HG02571 (cell line): ENCODE measurements around the gene FBLN5.
"Not testable (repeated sequence)": the region's sequence is repeated elsewhere in the genome, so short reads cannot be mapped to it uniquely, and the experiment has no call there.

ENCODE experiments used
- ATAC-seq: cut with Tn5 transposase; IDR thresholded peaks from one replicate; pipeline ENCODE4 v1.9.1; 2021; ENCODE audit warnings: mild to moderate bottlenecking, moderate library complexity; ENCODE audit not compliant: unreplicated experiment

The FBLN5 gene

GRCh38 chr14:91869556-91869955, 77.9 kb downstream of the FBLN5 start:
- no peak for ATAC-seq

DNA sequence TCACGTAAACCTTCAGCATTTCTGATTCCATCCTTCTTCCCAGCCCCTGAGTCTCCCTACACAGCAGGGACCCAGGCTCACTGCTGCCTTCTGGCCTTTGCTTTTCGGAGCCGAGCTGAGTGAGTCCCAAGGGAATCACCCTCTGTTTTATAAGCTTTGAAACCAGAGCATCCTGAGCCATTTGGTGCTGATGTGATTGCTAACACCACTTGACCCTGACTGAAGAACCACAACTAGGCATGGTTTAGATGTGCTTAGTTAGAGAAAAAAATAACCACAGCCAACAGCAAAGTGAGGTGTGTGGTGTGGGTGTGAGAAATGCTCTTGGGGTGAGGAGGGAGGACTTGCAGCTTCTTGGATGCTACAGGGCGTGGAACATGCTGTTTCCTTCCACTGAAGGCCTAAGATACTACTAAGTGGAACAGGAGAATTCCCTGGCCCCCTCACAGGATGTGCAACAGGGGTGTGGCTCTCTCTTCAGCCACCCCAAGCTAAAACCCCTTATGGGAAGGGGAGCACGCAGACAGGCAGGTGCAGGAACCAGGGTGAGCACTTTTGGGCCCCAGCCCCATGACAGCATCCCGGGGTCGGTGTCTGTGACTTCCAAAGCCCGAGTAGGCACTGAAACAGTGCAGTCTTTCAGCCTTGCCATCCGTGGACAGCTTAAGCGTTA, 80.0 kb downstream of the FBLN5 start, which contains the start of gene TC2N:
Gene TC2N, minus strand, starts transcription at position 221 of the 673 bp plus-strand sequence. CDS start 53,767 bp downstream, outside the sequence.
- no peak for ATAC-seq

DNA sequence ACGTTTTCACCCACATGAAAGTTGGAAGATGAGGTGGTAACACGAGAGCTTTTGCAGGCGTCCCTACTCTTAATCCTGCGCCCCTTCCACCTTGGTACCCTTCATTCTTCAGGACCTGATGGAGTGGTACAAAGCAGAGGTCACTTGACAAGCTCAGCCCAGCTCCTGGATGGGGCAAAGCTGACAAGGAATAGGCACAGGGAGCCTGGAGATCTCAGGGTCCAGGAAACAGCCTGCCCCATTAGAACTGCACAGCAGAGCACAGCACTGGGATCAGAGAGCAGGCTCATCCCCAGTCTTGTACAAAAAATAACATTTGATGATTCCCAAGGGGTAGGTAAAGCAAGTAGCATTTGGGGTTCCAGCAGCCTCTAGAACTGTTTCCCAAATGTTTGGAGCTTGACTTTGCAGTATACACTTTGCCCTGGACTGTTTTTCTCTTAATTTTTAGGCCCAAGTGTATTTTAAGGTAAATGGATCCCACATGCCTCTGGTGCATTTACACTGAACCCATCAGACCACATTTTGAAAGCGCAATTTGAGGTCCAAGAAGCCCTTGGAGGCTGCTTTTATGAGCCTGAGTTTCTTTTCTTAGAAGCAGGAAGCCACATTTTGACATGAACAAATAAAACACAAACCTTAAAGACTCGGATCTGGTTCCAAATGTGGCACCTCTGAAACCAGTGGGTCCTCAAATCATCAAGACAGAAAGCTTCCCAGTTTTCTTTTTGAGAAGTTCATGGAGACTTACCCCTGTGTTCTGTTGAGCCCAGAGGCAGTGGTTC, 80.8 kb downstream of the FBLN5 start:
- ATAC-seq = no peak

DNA sequence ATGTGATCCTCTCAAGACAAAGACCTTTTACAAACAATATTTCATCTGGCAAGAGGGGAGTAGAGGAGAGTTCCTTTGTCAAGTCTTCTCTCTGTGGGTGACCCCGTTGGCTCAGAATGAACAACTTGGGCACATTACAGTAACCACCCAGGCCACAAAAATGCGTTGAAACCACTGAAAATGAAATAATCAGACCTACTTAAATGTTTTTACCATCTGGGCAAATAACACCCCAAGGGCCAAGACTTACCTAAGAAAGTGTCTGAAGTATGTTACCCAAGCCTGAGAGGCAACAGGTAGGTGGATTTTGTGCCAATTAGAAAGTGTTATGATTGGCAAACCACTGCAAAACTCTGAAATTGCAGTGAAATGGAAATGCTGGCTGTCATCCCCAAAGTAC, 81.4 kb downstream of the FBLN5 start:
- ATAC-seq = no peak

DNA sequence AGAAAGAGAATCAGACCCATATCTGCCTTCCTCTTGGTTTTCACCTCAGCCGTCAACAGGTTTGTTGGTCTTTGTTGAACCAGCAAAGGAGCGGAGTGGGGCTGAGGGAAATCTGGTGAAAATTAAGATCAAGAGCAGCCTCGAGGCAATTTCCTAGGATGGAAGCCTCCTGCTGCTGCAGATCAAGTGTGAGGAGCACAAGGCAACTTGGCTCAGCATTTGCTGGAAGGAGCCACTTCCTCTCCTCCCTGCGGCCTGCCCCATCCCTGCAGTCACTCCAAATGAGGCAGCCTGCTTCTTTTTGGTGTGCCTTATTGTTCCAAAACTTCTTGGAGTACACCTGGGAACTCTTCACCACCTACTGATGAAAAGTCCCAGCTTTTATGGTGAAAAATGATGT, 85.1 kb downstream of the FBLN5 start:
- no peak for ATAC-seq

DNA sequence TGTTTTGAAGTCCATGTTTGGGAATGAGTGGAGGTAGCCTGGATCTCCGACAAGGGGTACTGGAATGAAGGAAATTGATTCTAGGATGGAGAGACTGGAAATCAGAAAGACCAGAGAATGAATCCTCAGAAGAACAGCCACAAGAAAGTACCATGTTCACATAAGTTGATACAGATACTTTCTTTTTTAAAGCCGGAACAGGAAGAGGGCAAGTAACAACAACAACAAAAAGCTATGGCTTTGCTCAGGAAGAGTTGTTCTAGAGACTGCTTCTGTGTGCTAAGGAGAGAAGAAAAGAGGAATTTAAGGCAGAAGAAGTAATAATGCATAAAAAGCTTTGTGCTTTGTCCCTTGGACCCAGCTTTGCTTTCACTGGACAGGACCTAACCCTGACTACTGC, 86.4 kb downstream of the FBLN5 start:
- ATAC-seq = no peak

GRCh38 chr14:91860238-91860637, 87.3 kb downstream of the FBLN5 start:
- ATAC-seq = no peak

- ATAC-seq = no peak
Observed at GRCh38 chr14:91858536-91859275, 88.8 kb downstream of the FBLN5 start.

DNA sequence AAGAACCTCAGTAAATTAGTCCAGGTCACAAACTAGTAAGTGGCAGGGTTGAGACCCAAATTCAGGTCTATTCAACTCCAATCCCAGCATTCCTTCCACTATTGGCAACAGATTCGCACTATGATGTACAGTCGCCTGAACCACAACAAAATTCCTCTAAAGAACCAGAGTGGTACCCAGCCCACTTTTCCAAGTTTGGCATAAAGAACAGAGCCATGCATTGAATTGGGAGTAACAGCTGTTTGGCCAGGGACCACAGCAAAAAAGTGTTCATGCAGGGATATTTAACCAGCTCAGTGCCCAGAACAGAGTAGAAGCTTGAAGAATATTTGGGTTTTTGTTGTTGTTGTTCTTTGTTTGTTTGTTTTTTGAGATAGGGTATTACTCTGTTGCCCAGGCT, 89.9 kb downstream of the FBLN5 start:
- ATAC-seq = no peak

- no peak for ATAC-seq
Observed at GRCh38 chr14:91854327-91854934, 93.1 kb downstream of the FBLN5 start.

- ATAC-seq = no peak
Observed at GRCh38 chr14:91851563-91851962, 95.9 kb downstream of the FBLN5 start.

GRCh38 chr14:91848504-91849001, 98.9 kb downstream of the FBLN5 start:
- no peak for ATAC-seq

DNA sequence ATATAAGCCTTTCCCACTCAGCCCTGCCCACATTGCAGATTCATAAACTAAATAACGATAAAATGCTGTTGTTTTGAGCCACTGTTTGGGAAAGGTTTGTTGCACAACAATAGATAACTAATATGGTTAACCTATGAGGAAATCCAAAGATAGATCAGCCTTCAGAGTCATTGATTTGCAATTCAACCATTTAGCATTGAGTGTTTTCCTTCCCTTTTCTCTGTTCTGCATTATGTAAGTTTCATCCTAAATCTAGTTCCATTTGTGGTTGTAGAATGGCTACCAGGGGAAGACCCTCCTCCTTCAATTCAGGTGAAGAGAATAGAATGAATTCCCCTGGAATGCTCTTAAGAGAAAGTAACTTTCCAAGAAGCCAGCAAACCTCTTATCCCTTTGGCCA, 99.8 kb downstream of the FBLN5 start:
- ATAC-seq = no peak

- no peak for ATAC-seq
Observed at GRCh38 chr14:91845652-91846051, 101.8 kb downstream of the FBLN5 start.

DNA sequence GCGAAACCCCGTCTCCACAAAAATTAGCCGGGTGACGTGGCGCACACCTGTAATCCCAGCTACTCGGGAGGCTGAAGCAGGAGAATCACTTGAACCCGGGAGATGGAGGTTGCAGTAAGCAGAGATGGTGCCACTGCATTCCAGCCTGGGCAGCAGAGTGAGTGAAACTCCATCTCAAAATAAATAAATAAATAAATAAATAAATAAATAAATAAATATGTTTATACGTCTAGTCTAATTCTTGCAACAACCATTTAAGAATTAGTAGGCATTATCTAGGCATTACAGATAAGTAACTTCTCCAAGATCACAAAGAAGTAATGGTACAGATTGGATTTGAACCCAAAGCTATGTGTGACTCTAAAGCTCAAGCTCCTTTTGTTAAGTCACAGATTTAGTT, 102.4 kb downstream of the FBLN5 start:
- ATAC-seq = not testable (repeated sequence)

DNA sequence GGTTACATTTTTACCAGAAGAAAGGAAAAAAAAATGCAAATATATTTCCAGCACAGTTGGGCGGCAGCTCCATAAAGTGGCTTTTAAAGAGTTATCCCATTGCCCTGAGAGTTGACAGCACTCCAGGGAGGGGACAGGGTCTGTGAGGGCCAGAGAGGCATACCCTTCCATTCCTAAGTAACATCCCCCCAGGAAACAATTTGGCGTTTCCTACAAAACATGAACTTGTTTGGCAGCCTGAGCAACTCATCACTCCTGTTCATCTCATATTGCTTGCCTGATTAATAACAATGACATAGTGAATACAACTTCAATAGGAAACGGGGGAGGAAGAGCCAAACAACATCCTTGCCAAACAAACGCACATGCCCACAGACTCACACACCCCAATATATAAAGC, 103.5 kb downstream of the FBLN5 start:
- ATAC-seq = no peak

GRCh38 chr14:91843437-91843836, 104.1 kb downstream of the FBLN5 start:
- no peak for ATAC-seq

- ATAC-seq = no peak
Observed at GRCh38 chr14:91841065-91841464, 106.4 kb downstream of the FBLN5 start.

DNA sequence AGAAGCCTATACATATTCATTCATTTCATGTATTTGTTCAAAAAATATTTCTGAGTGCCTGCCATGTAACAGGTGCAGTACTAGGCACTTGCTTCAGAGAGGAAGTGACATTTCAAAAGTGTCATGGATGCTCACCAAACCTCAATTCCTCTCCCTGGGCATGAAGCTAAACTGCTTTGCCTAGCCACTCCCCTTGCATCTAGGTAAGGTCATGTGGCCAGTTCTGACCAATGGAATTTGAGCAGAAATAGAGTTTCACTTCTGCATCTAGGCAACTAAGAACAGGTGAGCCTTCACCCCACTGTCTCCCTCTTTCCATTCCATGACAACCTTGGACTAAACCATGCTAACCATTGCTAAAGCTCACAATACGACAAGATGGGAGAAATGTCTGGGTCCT, 107.7 kb downstream of the FBLN5 start:
- no peak for ATAC-seq

- ATAC-seq = no peak
Observed at GRCh38 chr14:91837076-91837475, 110.4 kb downstream of the FBLN5 start.
